ENCODE results near the gene DAP.

- TF ChIP-seq POLR2A (IDR thresholded peaks at IDR 0.05; ENCODE audit: low read depth, low read length), result no peak
- no peak for TF ChIP-seq POLR2AphosphoS5 (IDR thresholded peaks at IDR 0.05; ENCODE audit: low read depth, low read length)
- no peak for TF ChIP-seq TAF1 (IDR thresholded peaks at IDR 0.05; ENCODE audit: low read depth, low read length)
- no peak for TF ChIP-seq POU2F2 (IDR thresholded peaks at IDR 0.05; ENCODE audit: low read depth, low read length)
- TF ChIP-seq SPI1 (IDR thresholded peaks at IDR 0.05; ENCODE audit: low read depth, low read length), result no peak
Measured at GRCh38 chr5:10637944-10638343, 123.1 kb downstream of the DAP start.

Measured in GM12891 (cell line).